GM21529 (cell line): Measurements from ENCODE around the gene EPB41L4A.
"Not testable (repeated sequence)": the region's sequence is repeated elsewhere in the genome, so short reads cannot be mapped to it uniquely, and the experiment has no call there.

Experiments used
- ATAC-seq: cut with Tn5 transposase; IDR thresholded peaks from one replicate; pipeline ENCODE4 v1.9.1; 2021; ENCODE audit not compliant: unreplicated experiment

EPB41L4A gene

GRCh38 chr5:112401924-112402323 is 17.2 kb downstream of the EPB41L4A start:
- ATAC-seq = no peak

GRCh38 chr5:112397690-112398089 is 21.4 kb downstream of the EPB41L4A start:
- no peak for ATAC-seq

DNA sequence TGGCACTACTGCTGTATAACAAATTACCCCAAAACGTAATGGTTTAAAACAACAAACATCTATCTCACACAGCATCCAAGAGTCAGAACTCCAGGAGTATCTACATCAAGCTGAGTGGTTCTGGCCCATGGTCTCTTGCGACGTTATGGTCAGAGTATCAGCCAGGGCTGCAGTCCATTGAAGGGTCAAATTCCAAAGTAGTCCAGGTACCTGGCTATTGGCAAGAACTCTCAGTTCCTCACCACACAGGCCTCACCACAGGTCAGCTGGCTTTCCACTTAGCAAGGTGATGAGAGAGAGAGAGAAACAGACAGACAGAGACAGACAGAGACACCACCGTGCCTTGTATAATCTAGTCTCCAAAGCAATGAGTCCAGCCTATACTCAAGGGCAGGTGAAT is 22.6 kb downstream of the EPB41L4A start:
- ATAC-seq = no peak

GRCh38 chr5:112395299-112395698 is 23.8 kb downstream of the EPB41L4A start:
- ATAC-seq = not testable (repeated sequence)

DNA sequence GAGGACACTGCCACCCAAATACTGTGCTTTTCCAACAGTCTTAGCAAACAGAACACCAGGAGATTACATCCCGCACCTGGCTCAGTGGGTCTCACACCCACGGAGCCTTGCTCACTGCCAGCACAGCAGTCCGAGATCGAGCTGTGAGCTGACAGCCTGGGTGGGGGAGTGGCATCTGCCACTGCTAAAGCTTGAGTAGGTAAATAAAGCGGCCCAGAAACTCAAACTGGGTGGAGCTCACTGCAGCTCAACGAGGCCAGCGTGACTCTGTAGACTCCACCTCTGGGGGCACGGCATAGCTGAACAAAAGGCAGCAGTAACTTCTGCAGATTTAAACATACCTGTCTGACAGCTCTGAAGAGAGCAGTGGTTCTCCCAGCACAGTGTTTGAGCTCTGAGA is 28.8 kb downstream of the EPB41L4A start:
- ATAC-seq = no peak

GRCh38 chr5:112388739-112389138 is 30.3 kb downstream of the EPB41L4A start:
- no peak for ATAC-seq

DNA sequence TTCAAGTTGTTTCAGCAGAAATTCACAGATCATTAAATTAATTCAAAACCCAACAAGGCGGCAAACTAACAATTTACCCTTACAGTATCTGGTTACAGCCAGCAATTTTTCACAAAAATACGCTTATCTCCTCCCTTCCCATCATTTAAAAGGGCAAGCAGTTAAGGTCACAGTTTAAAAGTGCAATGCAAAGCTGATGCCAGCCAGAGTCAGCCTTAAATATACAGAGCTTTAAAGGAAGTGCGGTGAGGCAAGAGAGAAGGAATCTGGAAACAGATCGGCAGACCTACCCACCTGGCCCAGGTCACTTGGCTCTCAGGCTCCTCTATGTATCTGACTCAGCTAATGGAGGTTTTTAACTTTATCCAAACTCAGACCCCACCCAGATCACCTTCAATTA is 31.0 kb downstream of the EPB41L4A start:
- ATAC-seq = no peak

- ATAC-seq = no peak
Measured at GRCh38 chr5:112386766-112387165, 32.3 kb downstream of the EPB41L4A start.

DNA sequence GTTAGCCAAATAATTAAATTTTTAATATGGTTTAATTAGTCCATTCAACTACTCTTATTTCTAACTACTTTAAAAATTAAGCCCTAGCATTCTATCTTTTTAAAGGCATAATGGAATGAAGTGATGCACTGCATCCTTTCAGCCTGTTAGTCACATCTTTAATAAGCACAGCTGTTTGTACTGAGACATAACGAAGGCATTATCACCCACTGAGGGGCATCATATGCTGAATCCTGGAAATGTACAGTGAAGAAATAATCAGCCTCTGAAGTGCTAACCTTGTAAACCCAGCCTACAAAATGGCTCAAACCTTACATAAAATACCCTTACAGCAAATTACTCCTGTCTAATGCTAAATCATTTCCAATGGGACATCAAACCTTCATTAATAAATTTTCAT is 33.1 kb downstream of the EPB41L4A start:
- ATAC-seq = no peak

DNA sequence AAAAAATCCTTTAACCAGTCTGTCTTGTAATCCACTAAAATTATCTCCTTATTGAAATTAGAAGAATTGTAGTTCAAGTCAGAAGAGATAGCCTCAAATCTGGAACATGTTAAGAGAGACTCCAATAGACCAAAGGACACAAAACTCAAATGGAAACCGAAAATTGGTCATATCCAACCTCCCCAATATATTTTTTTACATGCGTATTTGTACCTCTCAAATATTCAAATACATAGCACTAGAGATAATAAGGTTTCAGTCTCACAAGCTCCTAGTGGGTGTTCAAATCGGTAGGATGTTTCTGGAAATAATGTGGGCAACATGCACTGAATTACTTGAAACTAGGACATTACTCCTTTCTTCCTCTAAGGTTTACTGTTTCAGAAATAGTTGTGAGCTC is 33.5 kb downstream of the EPB41L4A start:
- no peak for ATAC-seq

- ATAC-seq = no peak
Measured at GRCh38 chr5:112384523-112384922, 34.6 kb downstream of the EPB41L4A start.

DNA sequence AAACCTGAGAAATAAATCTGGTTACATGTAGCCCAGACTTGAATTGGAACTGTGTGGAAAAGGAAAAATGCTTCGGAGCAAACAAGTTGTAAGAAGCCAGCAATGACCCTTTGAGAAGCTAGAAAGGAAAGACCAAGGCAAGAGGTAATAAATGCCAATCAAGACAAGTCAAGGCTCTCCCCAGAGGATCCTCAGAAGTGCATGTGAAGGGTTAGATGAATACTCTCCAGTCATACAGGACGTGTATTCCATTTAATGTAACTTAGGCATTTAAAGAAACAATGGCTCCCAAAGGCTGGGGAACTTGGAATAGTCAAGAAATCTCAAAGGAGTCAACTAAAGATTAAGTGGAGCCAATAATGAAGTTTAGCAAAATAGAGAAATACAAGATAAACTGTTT is 36.2 kb downstream of the EPB41L4A start:
- ATAC-seq = no peak

- ATAC-seq = no peak
Measured at GRCh38 chr5:112381521-112381920, 37.6 kb downstream of the EPB41L4A start.

GRCh38 chr5:112379542-112380325 is 39.3 kb downstream of the EPB41L4A start:
- no peak for ATAC-seq

DNA sequence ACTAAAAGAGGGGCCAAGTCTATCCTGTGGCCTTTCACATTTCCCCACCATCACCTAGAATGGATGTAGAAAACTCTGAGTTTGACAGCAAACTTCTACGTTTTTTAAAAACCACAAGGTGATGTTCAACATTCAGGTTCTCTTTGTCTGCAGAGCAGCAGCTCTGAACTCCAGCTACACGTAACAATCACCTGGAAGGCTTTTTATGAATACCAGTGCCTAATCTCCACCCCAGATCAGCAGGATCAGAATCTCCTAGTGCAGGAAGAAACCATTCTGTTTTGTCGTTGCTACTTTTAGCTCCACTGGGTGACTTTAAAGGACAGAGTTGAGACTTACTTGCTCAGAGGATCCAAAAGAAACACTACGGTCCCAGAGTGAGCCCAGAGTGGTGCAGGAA is 44.3 kb downstream of the EPB41L4A start:
- no peak for ATAC-seq

DNA sequence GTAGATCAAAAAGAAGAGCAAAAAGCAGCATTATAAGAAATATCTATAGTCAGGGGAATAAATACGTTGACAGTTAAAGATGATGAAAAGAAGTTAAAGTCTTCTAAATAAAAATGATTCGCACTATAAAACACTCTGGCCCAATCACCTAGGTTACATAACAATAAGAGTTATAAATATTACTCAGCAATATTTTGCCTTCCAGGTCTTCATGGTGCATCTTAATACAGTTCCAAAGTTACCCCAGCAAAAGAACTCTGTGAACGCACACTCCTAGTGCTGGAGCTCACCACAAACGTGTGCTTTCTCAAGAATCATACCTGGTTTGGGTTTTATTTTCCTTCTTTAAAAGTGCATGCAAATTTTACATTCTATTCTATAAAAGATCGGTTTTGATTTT is 44.7 kb downstream of the EPB41L4A start:
- ATAC-seq = no peak

- ATAC-seq = no peak
Measured at GRCh38 chr5:112373885-112374284, 45.2 kb downstream of the EPB41L4A start.

- no peak for ATAC-seq
Measured at GRCh38 chr5:112372543-112372942, 46.5 kb downstream of the EPB41L4A start.

- no peak for ATAC-seq
Measured at GRCh38 chr5:112371067-112371466, 48.0 kb downstream of the EPB41L4A start.

DNA sequence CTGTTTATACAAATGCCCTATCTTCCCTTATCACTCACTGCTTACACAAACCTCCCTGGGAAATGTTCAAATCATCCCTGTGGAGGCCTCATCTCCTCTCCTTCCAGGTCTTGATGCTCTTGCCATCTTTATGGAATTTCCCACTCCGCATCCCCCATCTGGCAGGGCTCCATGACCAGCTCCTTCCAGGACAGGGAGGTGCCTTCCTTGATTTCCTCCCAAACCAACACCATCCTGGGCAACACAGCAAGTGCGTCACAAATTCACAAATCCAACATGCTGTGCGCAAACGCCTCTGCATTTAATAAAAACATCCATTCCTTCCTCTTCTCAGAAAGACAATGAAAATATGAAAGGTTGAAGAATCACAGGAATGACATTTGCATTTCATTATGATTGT is 51.7 kb downstream of the EPB41L4A start:
- no peak for ATAC-seq

DNA sequence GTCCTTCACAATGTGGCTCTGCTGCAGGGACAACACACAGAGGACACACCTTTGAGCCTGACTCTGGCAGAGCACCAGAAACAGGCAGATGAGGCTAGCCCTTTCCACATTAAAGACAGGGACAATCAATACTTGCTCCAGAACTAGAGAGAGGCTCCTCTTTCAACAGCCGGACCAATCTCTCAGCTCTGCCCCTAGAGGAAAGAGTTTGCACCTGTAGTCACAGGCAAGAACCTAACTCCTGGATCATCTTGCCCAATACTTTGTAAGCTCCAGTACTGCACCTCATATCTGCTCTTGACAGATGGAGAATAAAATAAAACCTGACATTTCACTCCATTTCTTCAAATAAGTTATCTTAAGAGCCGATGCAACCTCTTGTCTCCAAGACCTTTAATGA is 52.1 kb downstream of the EPB41L4A start:
- no peak for ATAC-seq

DNA sequence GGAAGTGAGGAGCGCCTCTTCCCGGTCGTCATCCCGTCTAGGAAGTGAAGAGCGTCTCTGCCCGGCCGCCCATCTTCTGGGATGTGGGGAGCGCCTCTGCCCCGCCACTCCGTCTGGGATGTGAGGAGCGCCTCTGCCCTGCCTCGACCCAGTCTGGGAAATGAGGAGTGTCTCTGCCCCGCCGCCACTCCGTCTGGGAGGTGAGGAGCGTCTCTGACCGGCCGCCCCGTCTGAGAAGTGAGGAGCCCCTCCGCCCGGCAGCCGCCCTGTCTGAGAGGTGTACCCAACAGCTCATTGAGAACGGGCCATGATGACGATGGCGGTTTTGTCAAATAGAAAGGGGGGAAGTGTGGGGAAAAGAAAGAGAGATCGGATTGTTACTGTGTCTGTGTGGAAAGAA is 58.3 kb downstream of the EPB41L4A start:
- not testable (repeated sequence) for ATAC-seq
